ENCODE measurements around the gene MYO9B. TPM values are rescaled to one million over a fixed set of nuclear protein-coding genes. Genes with fewer than 3 reads are reported as not detected.
"Not testable (repeated sequence)": the region's sequence is repeated elsewhere in the genome, so short reads cannot be mapped to it uniquely, and the experiment has no call there.

The MYO9B gene
- total RNA-seq, 1 experiment from 2014 or later: 27.5 TPM

DNA sequence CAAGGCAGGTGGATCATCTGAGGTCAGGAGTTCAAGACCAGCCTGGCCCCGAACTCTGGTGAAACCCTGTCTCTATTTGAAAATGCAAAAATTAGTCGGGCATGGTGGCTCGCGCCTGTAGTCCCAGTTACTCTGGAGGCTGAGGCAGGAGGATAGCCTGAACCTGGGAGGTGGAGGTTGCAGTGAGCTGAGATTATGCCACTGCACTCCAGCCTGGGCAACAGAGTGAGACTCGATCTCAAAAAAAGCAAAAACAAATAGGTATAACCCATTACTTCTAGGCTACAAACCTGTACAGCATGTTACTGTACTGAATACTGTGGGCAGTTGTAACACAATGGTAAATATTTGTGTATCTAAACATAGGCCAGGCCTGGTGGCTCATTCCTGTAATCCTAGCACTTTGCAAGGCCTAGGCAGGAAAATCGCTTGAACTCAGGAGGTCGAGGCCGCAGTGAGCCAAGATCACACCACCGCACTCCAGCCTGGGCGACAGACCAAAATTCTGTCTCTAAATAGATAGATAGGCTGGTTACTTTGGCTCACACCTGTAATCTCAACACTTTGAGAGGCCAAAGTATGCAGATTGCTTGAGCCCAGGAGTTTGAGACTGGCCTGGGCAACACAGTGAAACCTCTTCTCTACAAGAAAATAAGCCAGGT is 63.5 kb downstream of the MYO9B start:
- DNase-seq (ENCODE audit: low read depth): no peak

DNA sequence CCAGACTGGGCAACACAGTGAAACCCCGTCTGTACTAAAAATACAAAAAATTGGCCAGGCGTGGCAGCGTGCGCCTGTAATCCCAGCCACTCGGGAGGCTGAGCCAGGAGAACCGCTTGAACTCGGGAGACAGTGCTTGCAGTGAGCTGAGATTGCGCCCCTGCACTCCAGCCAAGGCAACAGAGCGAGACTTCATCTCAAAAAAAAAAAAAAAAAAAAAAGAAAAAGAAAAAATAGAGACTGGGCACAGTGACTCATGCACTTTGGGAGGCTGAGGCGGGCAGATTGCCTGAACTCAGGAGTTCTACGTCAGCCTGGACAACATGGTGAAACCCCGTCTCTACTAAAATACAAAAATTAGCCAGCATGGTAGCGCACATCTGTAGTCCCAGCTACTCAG is 69.2 kb downstream of the MYO9B start:
- DNase-seq (ENCODE audit: low read depth): peak; percentile 69

DNA sequence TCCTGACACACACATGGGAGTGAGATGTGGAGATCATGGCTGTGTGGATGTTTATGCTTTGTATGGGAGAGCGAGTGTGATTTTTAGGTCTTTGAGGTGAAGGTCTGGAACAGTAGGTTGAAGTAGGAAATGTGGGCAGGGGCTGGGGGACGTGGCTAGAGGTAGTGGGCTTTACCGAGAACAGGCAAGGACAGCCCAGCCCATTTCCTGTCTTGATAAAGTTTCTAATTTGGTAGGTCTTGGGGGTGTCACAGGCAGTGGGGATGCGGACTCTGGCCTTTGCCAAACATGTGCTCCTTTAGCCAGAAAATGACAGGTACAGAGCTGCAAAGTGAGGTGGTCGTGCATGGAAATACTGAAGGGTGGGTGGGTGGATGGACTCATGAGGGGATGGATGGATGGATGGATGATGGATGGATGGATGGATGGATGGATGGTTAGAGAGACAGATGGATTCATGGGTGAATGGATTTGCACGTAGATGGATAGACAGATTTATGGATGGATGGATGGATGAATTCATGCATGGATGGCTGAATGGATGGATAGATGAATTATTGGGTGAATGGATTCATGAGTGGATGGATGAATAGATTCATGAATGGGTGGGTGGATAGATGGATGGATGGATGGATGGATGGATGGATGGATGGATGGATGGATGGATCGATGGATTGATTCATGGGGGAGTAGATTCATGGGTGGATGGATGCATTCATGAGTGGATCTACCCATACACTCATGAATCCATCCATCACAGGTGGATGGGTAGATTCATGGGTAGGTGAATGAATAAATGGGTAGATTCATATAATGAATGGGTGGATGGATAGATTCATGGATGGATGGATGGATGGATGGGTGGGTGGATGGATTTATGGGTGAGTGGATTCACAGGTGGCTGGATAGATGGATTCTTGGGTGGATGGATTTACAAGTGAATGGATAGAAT is 70.2 kb downstream of the MYO9B start:
- DNase-seq (ENCODE audit: low read depth): no peak

DNA sequence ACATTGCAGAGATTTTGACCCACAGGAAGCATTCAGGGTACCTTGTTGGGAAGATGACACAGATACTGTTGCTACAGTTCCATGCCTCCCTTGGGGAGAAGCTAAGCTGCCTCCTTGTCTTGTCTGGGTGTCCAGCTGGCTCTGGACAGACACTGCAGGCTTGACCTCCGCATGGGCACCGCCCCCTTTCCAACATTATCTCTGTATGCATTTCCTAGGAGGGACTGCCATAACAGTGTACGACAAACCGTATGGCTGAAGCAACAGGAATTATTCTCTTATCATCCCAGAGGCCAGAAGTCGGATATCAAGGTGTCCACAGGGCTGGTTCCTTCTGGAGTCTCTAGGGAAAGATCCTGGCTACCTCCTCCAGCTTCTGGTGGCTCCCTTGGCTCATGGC is 72.6 kb downstream of the MYO9B start:
- no peak for DNase-seq (ENCODE audit: low read depth)

DNA sequence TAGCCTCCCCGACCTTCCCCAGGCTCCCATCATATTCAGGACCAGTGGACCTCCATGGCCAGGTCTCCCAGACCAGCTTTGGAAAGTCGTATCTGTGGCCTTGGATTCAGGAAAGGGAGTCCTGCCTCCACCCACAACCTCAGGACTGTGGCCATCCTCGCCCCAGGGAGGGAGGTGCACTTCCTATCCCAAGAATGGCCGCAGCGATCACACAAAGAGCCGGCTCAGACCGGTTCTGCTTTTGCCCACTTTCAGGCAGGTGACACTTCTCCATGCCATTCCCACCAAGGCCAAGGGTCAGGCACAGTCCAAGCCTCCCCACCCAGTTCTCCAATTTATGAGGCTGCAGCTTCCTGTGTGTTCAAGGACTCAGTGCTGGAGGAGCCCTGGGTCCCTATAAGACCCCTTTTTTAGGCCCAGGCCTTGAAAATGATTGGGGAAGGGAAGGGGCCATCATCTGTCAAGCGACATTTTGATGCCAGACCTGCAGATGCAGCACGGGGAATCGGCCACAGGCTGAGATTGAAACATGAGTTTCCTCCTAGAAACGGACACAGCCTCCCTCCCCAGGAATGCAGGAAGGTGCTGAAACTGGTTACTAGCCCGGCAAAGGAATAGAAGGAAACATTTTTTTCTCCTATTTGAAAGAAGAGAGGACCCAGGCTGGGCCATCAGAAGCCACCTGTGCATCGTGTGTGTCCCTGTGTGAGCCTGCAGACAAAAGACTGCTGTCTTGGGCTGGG is 74.0 kb downstream of the MYO9B start:
- no peak for DNase-seq (ENCODE audit: low read depth)

DNA sequence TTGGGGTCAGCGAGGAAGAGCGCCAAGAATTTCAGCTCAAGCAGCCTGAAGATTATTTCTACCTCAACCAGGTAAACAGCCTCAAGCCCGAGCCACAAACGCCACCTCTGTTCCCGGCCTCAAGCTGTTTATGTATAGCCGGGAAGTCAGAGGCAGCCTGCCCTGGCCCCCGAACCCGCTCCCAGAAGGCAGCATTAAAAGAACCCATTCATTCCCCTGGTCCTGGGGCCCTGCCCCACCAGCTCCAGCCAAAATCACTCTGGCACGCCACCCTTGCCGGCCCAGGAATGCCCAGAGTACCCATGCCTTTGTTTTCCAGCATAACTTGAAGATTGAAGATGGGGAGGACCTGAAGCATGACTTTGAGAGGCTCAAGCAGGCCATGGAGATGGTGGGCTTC is 78.4 kb downstream of the MYO9B start:
- no peak for DNase-seq (ENCODE audit: low read depth)

DNA sequence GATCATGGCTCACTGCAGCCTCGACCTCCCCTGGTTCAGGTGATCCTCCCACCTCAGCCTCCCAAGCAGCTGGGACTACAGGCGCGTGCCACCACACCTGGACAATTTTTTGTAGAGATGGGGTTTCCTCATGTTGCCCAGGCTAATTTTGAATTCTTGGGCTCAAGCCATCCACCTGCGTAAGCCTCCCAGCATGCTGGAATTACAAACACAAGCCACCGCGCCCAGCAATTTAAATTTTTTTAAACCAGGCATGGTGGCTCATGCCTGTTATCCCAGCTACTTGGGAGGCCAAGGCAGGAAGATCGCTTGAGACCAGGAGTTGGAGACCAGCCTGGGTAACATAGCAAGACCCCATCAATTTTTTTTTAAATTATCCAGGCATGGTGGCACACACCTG is 79.7 kb downstream of the MYO9B start:
- no peak for DNase-seq (ENCODE audit: low read depth)

DNA sequence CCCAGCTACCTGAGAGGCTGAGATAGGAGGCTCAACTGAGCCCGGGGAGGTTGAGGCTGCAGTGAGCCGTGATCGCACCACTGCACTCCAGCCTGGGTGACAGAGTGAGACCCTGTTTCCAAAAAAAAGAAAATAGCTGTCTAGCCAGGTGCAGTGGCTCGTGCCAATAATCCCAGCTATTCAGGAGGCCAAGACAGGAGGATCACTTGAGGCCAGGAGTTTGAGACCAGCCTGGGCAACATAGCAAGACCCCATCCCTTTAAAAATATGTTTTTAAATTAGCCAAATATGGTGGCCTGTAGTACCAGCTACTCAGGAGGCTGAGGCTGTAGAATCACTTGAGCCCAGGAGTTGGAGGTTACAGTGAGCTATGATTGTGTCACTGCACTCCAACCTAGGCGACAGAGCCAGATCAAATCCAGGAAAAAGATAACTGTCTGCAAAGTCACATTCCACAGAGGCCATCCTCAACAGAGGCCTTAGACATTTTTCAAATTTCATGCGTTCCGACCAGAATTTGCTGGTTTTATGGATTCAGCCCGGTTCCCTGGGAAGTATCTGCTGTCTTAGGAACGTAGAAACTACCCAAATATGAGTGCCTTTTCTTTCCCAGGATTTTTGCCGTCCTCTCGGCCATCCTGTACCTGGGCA is 80.8 kb downstream of the MYO9B start:
- no peak for DNase-seq (ENCODE audit: low read depth)

DNA sequence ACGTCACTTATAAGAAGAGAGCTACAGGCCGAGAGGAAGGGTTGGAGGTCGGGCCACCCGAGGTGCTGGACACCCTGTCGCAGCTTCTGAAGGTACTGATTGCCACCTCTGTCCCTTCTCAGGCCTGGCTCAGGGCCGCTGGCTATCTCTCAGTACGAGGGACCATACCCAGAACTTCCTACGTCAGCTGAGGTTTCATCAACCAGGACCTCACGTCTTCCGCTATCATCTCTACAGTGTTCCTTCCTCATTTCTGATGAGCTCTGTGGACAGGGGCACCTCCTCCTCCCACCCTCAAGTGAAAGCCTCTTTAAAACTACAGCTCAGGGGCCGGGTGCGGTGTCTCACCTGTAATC is 81.3 kb downstream of the MYO9B start:
- DNase-seq (ENCODE audit: low read depth): no peak

DNA sequence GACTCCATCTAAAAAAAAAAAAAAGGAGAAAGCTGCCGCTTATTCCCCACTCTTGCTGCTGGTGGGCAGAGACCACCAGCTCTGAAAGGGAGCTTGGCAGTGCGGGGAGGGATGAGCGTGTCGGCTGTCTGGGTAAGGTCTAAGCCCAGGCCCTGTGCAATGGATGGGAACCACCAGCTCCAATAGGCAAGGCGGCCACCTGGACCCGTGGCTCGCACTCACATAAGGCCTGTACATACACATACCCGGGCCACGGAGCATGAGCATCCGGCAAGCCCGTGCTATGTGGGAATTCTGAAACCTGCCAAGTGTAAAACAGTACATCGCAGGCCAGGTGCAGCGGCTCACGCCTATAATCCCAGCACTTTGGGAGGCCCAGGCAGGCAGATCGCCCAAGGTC is 83.0 kb downstream of the MYO9B start:
- DNase-seq (ENCODE audit: low read depth): no peak

DNA sequence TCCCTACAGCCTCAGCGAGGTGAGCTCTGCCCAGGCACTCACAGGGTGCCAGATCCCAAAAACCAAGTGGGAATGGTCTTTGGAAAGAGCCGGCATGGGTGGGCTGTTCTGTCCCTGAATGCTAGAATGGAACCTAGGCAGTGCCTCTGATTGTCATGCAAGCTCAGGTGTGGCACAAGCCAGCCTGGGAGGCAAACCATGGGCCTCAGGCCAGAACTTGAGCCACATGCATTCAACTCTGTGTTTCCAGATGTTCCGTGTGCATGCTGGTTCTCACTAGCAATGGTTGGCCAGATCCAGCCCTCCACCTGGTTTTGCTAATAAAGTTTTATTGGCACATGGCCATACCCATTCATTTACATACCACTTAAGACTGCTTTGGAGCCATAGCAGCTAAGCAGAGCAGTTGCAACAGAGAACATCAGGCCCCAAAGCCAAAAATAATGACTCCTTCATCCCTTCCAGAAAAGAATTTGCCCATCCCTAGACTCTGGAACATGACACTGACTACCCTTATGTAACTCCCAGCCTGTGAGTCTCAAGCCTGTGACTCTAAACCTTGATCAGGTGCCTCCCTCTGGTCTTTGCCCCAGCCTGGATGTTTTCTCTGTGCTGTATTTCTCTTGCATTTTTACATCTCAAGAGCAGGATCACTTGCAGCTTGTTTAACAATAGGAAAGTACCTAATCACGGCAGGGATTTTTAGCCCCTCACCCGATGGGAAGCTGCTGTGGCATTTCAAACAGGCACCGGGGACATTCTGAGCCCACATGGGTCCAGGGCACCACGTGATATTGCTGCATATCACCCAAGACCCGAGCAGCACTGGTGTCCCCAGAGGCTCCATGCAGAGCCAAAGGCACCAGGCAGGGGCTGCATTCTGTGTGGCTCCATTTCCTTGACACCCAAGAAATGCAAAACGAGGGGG is 84.2 kb downstream of the MYO9B start:
- DNase-seq (ENCODE audit: low read depth): no peak

DNA sequence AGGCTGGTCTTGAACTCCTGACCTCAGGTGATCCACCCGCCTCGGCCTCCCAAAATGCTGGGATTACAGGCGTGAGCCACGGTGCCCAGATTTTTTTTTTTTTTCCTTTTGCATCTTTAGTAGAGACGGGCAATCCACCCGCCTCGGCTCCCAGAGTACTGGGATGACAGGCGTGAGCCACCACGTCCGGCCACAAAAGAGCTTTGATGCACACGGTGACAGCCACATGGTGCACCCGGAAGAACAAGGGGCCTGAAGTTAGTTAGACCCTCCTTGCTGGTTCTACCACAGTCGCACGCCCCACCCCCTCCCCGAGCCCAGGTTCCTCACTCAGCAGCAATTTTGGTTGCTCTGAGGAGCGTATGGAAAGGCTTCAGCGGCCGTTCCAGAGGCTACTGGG is 85.3 kb downstream of the MYO9B start:
- no peak for DNase-seq (ENCODE audit: low read depth)

DNA sequence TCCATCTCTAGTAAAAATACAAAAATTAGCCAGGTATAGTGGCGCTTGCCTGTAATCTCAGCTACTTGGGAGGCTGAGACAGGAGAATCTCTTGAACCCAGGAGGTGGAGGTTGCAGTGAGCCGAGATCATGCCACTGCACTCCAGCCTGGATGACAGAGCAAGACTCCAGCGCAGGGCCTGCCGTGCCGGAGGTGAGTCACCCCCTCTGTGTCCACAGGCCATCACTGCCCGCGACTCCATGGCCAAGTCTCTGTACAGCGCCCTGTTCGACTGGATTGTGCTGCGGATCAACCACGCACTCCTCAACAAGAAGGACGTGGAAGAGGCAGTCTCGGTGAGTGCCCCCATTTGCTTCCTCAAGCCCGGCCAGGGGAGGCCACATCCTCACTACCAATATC is 86.6 kb downstream of the MYO9B start:
- DNase-seq (ENCODE audit: low read depth): not testable (repeated sequence)

DNA sequence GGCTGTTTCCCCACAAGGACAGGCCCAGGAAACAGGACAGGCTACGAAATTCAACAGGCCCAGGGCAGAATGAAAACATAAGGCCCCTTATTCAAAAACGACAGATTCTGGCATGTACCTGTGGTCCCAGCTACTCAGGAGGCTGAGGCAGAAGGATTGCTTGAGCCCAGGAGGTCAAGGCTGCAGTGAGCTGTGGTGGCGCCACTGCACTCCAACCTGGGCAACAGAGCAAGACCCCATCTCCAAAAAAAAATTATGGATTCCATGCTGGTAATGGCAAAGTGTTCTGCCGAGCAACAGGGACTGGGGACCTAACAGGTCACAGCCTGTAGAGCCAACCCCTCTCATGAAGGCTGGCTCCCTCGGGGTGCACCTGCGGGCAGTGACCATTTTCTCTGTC is 87.0 kb downstream of the MYO9B start:
- DNase-seq (ENCODE audit: low read depth): no peak

DNA sequence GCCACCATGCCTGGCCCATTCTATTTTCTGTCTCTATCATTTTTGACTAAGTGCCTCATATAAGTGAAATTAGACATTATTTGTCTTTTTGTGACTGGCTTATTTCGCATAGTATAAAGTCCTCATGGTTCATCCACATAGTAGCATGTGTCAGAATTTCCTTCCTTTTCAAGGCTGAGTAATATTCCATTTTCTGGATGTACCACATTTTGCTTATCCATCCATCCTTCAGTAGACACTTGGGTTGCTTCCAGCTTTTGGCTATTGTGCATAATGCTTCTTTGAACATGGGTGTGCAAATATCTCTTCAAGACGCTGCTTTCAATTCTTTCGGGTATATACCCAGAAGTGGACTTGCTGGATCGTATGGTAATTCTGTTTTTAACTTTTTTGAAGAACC is 88.1 kb downstream of the MYO9B start:
- no peak for DNase-seq (ENCODE audit: low read depth)

DNA sequence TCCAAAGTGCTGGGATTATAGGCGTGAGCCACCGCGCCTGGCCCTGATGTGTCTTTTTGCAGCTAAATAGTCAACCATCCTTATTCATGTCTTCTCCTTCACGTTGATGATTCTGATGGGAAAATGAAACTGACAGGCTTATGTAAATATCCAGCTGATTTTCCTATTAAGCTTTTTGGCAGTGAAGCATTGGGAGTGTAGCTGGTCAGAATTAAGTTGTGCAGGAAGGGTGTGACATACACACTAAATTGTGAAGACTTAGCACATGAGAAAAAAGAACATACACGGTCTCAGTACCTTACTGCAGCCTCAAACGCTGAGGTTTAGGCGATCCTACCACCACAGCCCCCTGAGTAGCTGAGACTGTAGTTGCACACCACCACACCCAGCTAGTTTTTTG is 89.1 kb downstream of the MYO9B start:
- DNase-seq (ENCODE audit: low read depth): no peak

DNA sequence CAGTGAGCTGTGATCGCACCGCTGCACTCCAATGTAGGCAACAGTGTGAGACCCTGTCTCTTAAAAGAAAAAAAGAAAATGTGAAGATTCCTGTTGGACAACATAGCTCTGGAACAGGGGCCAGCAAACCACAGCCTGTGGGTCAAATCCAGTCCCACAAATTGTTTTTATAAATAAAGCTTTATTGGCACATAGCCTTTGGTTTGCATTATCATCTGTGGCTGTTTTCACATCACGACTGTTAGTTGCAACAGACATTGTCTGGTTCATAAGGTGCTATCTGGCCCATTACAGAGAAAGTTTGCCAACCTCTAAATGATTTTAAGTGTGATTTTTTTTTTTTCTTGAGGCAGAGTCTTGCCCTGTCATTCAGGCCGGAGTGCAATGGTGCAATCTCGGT is 90.1 kb downstream of the MYO9B start:
- DNase-seq (ENCODE audit: low read depth): no peak

DNA sequence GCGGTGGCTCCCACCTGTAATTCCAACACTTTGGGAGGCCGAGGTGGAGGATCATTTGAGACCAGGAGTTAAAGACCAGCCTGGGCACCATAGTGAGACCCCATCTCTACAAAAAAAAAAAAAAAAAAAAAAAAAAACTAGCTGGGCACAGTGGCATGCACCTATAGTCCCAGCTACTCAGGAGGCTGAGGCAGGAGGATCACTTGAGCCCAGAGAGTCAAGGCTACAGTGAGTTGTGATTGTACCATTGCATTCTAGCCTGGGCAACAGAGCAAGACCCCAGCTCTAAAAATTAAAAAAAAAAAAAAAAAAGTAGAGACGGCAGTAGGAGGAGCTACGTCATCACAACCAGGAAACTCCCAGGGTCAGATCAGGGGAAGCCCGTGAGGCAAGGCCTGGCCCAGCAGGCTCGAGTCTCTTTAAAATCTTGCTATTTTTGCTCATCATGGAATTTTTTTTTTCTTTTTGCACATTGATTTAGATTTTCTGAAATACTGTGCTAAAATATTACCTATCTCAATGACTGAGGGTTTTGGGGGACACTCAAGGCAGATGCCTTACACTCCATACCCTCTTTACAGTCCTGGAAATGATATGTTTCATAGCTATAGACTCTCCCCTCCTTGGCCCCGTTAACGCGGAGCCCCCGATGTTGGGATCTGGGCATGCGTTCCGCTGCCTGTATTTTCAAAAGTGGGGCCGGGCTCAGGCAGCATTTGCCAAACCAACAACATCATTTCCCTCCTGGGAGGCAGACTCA is 95.1 kb downstream of the MYO9B start:
- DNase-seq (ENCODE audit: low read depth): no peak

DNA sequence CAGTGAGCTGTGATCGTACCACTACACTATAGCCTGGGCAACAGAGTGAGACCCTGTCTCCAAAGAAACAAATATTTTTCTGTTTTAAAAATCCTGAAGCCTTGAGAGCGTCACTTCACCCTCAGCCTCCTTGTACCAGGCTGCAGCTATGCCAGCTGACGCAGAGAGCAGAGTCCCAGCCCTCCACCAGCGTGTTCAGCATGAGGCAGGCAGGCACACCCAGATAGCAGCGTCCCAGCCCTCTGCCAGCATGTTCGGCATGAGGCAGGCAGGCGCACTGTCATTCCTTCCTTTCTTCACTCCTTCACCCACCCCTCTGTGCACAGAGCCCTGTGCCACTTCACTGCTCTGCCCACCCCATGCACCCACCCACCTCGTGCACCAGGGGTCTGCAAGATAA is 96.3 kb downstream of the MYO9B start:
- no peak for DNase-seq (ENCODE audit: low read depth)

DNA sequence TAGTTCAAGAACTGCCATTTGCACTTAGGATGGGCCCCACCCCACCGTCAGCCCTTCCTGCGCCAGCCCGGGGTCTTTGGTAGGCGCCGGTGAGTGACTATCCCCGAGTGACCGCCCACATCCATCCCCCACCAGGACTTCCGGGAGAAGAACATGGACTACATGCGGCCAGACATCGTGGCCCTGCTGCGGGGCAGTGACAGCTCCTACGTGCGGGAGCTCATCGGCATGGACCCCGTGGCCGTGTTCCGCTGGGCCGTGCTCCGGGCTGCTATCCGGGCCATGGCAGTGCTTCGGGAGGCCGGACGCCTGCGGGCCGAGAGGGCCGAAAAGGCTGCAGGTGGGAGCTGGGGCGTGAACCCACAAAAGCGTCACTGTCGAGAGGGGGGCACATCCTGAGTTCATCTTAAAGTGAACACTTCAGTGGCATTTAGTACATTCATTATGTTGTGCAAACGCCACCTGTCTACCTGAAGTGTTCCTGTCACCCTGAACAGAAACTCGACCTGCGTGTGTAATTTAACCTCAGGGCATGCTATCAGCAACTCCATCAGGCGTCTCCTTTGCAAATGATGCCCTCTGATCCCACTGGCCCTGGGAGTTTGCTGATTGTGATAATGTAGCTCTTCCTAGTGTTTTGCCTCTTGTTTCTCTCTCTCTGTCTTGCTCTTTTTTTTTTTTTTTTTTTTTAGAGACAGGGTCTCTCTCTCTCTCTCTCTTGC is 97.2 kb downstream of the MYO9B start:
- no peak for DNase-seq (ENCODE audit: low read depth)

All from Daoy (cell line).